GM04503 (cell line): ENCODE measurements around the gene SLC26A3.
"Not testable (repeated sequence)": the region's sequence is repeated elsewhere in the genome, so short reads cannot be mapped to it uniquely, and the experiment has no call there.

Source experiments
- DNase-seq: peaks from one replicate; pipeline ENCODE4 v3.0.0-alpha.2; 2012; ENCODE audit warnings: low read depth

SLC26A3 gene

DNA sequence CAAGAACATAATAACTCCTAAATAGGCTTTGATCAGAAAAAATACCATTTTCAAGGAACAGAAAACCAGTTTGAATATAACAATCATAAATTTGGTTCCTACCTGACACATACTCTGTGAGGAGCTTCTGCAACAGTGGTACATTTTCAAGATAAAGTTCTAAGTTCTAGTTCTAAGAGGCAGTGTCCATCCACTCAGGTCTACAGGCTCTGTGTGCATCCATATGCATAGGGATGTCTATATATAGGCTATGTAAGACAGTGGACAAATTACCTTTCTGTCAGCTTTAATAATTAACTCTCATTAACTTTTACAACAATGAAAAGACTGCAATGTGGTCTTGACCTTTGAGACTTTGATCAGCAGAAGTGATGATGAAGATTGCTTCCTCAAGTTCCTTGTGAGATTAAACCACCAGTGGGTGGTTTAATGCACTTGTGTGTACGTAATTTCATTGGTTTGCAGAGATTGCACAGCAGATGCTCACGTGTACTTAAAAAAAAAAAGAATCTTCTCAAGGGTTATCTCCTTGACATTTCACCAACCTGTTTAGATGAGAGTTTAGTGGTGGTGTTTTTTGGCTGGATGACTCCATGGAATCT, at the start of gene SLC26A3:
Gene SLC26A3, minus strand, starts transcription at position 215 of the 602 bp plus-strand sequence. CDS start 8,714 bp downstream, outside the sequence.
- no peak for DNase-seq

GRCh38 chr7:107850643-107851042, 47.6 kb upstream of the SLC26A3 start:
- no peak for DNase-seq

GRCh38 chr7:107850216-107850615, 47.2 kb upstream of the SLC26A3 start:
- no peak for DNase-seq

DNA sequence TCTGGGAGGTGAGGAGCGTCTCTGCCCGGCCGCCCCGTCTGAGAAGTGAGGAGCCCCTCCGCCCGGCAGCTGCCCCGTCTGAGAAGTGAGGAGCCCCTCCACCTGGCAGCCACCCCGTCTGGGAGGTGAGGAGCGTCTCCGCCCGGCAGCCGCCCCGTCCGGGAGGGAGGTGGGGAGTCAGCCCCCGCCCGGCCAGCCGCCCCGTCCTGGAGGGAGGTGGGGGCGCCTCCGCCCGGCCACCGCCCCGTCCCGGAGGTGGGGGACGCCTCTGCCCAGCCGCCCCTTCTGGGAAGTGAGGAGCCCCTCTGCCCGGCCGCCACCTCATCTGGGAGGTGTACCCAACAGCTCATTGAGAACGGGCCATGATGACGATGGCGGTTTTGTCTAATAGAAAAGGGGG, 45.2 kb upstream of the SLC26A3 start:
- DNase-seq = not testable (repeated sequence)

DNA sequence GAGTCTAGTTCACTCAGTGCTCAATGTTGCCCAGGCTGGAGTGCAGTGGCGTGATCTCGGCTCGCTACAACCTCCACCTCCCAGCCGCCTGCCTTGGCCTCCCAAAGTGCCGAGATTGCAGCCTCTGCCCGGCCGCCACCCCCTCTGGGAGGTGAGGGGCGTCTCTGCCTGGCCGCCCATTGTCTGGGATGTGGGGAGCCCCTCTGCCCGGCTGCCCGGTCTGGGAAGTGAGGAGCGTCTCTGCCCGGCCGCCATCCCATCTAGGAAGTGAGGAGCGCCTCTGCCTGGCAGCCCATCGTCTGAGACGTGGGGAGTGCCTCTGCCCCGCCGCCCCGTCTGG, 44.8 kb upstream of the SLC26A3 start:
- DNase-seq = not testable (repeated sequence)

DNA sequence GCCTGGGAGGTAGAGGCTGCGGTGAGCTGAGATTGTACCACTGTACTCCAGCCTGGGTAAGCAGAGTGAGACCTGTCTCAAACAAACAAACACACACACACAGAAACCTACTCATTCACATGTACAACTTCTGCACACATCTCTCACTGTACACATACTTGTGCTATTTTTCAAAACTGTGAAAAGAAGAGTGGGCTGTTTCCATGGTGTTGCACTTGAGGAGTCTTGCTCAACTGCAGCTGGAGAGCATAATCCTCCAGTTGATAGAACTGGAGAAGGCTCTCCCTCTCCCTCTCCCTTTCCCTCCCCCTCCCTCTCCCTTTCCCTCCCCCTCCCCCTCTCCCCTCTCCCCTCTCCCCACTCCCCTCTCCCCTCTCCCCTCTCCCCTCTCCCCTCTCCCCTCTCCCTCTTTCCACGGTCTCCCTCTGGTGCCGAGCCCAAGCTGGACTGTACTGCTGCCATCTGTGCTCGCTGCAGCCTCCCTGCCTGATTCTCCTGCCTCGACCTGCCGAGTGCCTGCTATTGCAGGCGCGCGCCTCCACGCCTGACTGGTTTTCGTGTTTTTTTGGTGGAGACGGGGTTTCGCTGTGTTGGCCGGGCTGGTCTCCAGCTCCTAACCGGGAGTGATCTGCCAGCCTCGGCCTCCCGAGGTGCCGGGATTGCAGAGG, 44.3 kb upstream of the SLC26A3 start:
- no peak for DNase-seq

GRCh38 chr7:107846324-107846723, 43.3 kb upstream of the SLC26A3 start:
- DNase-seq = no peak

- no peak for DNase-seq
Observed at GRCh38 chr7:107843184-107843583, 40.2 kb upstream of the SLC26A3 start.

- no peak for DNase-seq
Observed at GRCh38 chr7:107842213-107842612, 39.2 kb upstream of the SLC26A3 start.

GRCh38 chr7:107838816-107839565, 36.0 kb upstream of the SLC26A3 start:
- no peak for DNase-seq

DNA sequence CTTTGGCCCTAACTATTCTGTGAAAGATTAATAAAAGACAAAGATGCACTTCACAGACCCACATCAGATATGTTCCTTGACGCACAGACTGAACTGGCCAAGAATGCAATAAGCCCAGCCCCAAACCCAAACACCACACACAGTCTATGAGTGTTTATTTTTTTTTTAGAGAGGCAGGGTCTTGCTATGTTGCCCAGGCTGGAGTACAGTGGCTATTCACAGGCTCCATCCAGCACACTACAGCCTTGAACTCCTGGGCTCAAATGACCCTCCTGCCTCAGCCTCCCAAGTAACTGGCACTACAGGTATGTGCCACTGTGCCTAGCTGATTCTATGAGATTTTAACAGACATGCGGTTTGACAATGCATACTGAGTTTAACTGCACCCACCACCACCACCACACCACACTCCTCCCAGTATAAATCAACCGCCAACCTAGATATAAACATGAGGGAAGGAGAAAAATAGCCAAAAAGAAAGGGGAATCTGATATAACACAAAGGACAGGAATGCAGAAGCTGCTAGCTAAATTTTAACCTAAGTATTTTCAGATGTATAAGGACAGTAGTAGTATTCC, 35.1 kb upstream of the SLC26A3 start:
- no peak for DNase-seq

- no peak for DNase-seq
Observed at GRCh38 chr7:107837145-107837512, 34.1 kb upstream of the SLC26A3 start.

DNA sequence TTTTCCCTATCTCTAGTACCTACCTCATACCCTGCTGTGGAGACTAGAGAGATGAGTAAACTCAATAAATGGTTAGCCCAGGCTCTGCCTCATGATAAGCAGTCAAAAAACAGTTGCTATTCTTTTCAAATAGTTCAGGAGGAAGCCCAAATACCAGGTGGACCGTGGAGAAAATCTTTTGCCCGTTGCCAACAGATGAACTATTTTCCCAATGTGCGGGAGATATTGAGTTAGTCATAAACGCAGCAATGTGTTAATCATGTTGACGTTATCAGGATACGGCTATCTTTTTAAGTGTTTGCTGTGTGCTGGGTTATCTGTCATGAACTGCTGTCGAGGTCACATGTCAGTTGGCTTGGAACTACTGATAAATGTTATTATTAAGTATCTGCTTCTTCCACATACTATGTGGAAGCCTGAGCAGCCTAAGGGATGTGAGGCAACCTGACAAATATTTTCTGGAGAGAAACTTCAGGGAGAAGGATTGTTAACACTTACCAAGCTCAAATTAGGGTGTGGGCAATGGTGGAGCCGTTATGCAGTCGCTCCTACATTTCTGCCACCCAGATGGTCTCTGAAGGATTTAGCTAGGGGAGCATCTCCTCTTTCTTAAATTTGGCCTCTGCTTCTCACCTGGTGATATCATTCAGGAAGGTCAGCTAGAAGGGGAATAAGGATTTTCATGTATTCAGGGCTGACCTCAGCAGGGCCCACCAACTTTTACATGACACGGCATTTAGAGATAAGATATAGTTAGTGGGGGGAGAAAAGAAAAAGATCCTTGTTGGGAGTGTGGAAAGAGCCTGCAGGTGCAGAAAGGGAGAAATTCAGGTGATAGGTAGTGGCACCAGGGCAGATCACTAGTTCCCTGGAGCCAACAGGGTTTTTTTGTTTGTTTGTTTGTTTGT, 33.5 kb upstream of the SLC26A3 start:
- DNase-seq = no peak

DNA sequence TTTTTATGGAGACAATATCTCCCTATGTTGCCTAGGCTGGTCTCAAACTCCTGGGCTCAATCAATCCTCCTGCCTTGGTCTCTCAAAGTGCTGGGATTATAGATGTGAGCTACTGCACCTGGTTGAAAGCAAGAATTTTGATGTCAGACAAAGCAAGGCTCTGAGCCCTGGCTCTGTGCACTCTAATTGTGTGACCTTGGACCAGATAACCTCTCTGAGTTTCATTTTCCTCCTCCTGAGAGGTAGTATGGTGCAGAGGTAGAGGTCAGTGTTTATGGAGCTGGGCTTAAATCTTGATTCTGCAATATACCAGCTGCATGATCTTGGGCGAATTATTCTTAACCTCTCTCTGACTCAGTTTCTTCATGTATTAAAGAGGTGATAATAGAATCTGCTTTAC, 31.4 kb upstream of the SLC26A3 start:
- DNase-seq = no peak

DNA sequence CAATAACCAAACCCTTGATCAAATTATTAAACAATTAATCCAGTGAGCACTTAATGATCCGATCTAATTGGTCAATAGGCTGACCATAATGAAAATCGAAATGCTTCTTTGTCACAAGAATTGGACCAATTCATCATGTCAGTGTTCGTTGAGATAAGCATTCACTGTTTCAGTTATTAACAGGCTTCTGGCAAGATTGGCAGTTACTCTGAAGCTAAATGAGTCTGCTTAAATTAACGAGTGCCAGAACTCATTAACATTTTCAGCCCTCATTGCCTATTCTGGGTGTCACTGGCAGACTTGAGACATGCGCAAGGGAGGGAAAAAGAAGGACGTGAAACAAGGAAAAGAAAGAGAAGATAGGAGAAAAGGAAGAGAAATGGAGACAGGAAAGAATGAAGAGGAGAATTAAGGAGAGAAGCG, 30.7 kb upstream of the SLC26A3 start:
- DNase-seq = no peak

DNA sequence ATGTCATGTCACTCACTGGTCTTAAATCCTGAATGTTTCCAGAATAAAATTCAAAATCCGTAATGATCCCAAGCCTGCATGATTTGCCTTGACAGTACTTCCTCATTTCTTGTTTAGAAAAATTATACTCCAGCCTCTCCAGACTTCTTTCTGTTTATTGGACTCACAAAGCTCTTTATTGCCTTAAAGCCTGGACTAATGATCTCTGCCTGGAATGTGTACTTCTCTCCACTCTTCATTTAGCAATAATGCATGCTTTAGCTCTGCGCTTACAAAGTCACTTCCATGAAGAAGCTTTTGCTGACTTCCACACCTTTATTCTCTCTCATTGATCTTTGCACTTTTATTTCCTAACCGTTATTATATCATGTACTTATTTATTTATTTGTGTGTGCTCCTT, 27.4 kb upstream of the SLC26A3 start:
- DNase-seq = no peak

GRCh38 chr7:107828540-107828939, 25.5 kb upstream of the SLC26A3 start:
- DNase-seq = no peak

DNA sequence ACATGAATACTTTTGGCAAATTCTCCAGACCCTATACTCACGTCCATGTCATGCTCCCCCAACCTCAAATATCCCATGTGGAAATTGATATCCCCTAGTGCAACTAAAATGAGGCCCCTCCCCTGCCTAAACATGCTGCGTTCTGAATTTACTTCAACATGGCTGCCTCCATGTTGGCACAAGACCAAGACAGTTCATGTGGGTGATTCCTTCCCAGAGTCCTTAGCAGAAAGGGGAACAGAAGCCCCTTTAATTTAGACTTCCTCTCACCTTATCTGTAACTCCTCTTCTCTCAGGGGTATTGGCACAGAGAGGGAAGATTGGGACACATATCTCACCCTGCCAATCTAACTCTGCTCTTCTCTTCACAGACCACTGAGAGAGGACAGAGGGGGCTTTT, 24.5 kb upstream of the SLC26A3 start:
- no peak for DNase-seq

DNA sequence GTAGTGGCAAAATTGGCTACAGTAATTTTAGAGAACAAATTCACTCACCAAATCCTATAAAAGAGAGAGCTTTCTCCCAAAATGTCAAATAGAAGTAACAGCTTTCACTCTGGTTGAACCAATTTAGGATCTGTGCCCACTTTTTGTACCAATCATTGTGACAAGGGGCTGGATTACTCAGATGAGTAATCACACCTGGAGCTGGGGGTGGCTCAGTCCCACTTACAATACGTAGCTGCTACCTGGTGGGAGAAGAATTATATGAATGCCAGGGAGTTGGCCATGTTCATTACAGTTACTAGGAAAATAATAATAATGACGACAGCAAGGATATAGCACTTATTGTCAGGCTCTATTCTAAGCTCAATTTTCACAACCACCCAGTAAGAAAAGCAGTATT, 23.4 kb upstream of the SLC26A3 start:
- DNase-seq = no peak

DNA sequence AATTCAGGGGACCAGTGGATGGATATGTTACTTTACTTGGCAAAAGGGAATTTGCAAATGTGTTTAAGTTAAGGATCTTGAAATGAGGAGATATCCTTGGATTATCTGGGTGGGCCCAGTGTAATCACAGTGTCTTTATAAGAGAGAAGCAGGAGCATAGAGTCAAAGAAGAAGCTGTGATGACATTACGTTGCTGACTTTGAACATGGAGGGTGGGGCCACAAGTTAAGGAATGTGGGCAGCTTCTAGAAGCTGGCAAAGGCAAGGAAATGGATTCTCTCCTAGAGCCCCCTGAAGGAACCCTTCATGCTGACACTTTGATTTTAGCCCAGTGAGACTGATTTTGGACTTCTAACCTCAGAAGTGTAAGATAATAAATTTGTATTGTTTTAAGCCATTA, 21.8 kb upstream of the SLC26A3 start:
- no peak for DNase-seq

GRCh38 chr7:107818622-107819021, 15.6 kb upstream of the SLC26A3 start:
- DNase-seq = no peak

DNA sequence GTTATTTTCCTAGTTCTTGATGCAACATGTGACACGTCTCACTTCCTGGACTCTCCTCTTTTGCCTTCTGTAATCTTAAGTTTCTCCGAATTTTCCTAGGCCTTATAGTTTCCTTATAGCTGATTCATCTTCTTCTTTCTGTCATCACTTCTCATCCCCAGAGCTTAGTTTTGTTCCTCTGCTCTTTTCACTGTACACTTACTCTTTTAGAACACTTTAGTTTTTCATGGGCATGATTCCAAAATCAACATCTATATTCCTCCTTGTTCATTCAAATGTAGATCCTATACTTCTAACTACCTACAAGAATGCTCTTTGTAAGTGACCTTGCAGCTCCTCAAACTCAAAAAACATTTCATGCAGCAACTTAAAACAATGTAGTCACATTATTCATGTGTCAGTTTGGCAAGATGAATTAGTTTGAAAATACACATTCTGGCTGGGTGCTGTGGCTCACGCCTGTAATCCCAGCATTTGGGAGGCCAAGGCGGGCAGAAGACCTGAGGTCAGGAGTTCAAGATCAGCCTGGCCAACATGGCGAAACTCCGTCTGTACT, 13.1 kb upstream of the SLC26A3 start:
- no peak for DNase-seq
